Measurements from ENCODE around the gene TCEA2.

Gene TCEA2

DNA sequence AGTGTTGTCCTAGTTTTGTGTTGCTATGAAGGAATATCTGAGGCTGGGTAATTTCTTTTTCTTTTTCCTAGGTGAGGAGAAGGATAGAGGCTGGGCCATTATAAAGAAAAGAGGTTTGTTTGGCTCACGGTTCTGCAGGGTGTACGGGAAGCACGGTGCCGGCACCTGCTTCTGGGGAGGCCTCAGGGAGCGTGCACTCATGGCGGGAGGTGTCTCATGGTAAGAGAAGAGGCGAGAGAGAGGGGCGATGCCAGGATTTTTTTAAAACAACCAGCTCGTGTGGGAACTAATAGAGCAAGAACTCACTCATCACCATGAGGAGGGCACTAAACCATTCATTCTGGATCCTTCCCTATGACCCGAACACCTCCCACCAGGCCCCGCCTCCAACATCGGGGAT lies 58.6 kb downstream of the TCEA2 start:
- no peaks in the 10 kb centered on the region for H3K36me3 ChIP-seq (ENCODE audit: insufficient read depth, low read length)
- H3K9me3 ChIP-seq (ENCODE audit: low read depth, low read length): no peaks in the 10 kb centered on the region
- H3K4me3 ChIP-seq: no peak overlapping the region
- TF ChIP-seq FOXP2 (optimal IDR thresholded peaks at IDR 0.05; ENCODE audit: control extremely low read depth, extremely low read length, insufficient read depth): no peak
- no peak for TF ChIP-seq POLR2AphosphoS5 (IDR thresholded peaks at IDR 0.05; ENCODE audit: borderline replicate concordance, low read depth, low read length)
- TF ChIP-seq EZH2 (IDR thresholded peaks at IDR 0.05): no peak
- no peak overlapping the region for H3K9ac ChIP-seq (ENCODE audit: insufficient read length)
- H3K27ac ChIP-seq: no peak overlapping the region
- no peak for DNase-seq (ENCODE audit: low read depth, low spot score)

Data from SK-N-MC (cell line).